K562 (cell line): ENCODE data around the gene TGM5. TPM values are rescaled to one million over a fixed set of nuclear protein-coding genes. Genes with fewer than 3 reads are reported as not detected.

Experiments
- CCAR2 ChIP-seq: fragments of 200-400 bp; formaldehyde crosslinking; IDR thresholded peaks from 2 replicates; pipeline ENCODE4 v1.6.1; 2017; ENCODE audit warnings: mild to moderate bottlenecking, low read depth, low read length
- CXXC5 ChIP-seq: fragments of 250-450 bp; sonication (Bioruptor Pico); IDR thresholded peaks from 2 replicates; pipeline ENCODE4 v1.8.0; 2022; ENCODE audit warnings: inconsistent platforms, mild to moderate bottlenecking, moderate library complexity
- EP400 ChIP-seq: fragments of 450-650 bp; IDR thresholded peaks from 2 replicates; pipeline ENCODE4 v1.6.1; 2017; ENCODE audit warnings: antibody characterized with exemption, mild to moderate bottlenecking, moderate library complexity
- EZH2 ChIP-seq: IDR thresholded peaks from 2 replicates; pipeline ENCODE4 v1.6.1; 2012; ENCODE audit warnings: low read depth, mild to moderate bottlenecking, inconsistent platforms, low read length, borderline replicate concordance
- FOXP1 ChIP-seq: sonication (generic); formaldehyde crosslinking; IDR thresholded peaks from 2 replicates; pipeline ENCODE4 v1.8.0; 2022; ENCODE audit warnings: mild to moderate bottlenecking, missing genetic modification reagents
- GTF2F1 ChIP-seq: IDR thresholded peaks from 2 replicates; pipeline ENCODE4 v1.6.1; 2011; ENCODE audit warnings: low read depth, low read length, improper control_type of control experiment
- HDAC2 ChIP-seq: fragments of 450-650 bp; IDR thresholded peaks from 2 replicates; pipeline ENCODE4 v1.6.1; 2016; ENCODE audit warnings: mild to moderate bottlenecking
- LEF1 ChIP-seq: fragments of 450-650 bp; IDR thresholded peaks from 2 replicates; pipeline ENCODE4 v1.6.1; 2016; ENCODE audit warnings: mild to moderate bottlenecking
- MBD1 ChIP-seq: fragments of 250-450 bp; sonication (Bioruptor Pico); IDR thresholded peaks from 2 replicates; pipeline ENCODE4 v1.8.0; 2022; ENCODE audit warnings: inconsistent platforms
- NR0B1 ChIP-seq: fragments of 450-650 bp; IDR thresholded peaks from one replicate; pipeline ENCODE4 v1.6.1; 2018; ENCODE audit warnings: mild to moderate bottlenecking, moderate library complexity; ENCODE audit not compliant: partially characterized antibody
- NRF1 ChIP-seq, 2 experiments: fragments of 450-650 bp; IDR thresholded peaks in 1 of 2; conservative IDR thresholded peaks in 1 of 2; 2 replicates each; pipeline ENCODE4 v1.6.1; 2014; ENCODE audit warnings: mild to moderate bottlenecking in 2 of 2
- SIRT6 ChIP-seq: IDR thresholded peaks from one replicate; pipeline ENCODE4 v1.6.1; 2012; ENCODE audit warnings: low read depth, mild to moderate bottlenecking, control low read depth, inconsistent platforms, low read length, moderate library complexity
- SRSF3 ChIP-seq: fragments of 200-400 bp; formaldehyde crosslinking; IDR thresholded peaks from 2 replicates; pipeline ENCODE4 v1.6.1; 2016; ENCODE audit warnings: mild to moderate bottlenecking, low read length, moderate library complexity; ENCODE audit not compliant: insufficient read depth
- TARDBP ChIP-seq: fragments of 450-650 bp; IDR thresholded peaks from 2 replicates; pipeline ENCODE4 v1.6.1; 2016
- ZBTB34 ChIP-seq: fragments of 250-450 bp; sonication (Bioruptor Pico); IDR thresholded peaks from 2 replicates; pipeline ENCODE4 v1.8.0; 2021; ENCODE audit warnings: mild to moderate bottlenecking, moderate library complexity
- ZC3H4 ChIP-seq: sonication (generic); formaldehyde crosslinking; IDR thresholded peaks from 2 replicates; pipeline ENCODE4 v1.9.0; 2021; ENCODE audit warnings: missing genetic modification reagents, borderline replicate concordance
- ZC3H8 ChIP-seq: fragments of 450-650 bp; IDR thresholded peaks from 2 replicates; pipeline ENCODE4 v1.6.1; 2017
- ZNF41 ChIP-seq: fragments of 250-450 bp; sonication (Bioruptor Pico); conservative IDR thresholded peaks from 2 replicates; pipeline ENCODE4 v1.4.0; 2020; ENCODE audit warnings: mild to moderate bottlenecking
- ZNF695 ChIP-seq: fragments of 450-650 bp; formaldehyde crosslinking; IDR thresholded peaks from 2 replicates; pipeline ENCODE4 v1.4.0; 2020; ENCODE audit warnings: mild to moderate bottlenecking, moderate library complexity
- ZNF778 ChIP-seq: fragments of 450-650 bp; formaldehyde crosslinking; IDR thresholded peaks from 2 replicates; pipeline ENCODE4 v1.4.0; 2020; ENCODE audit warnings: mild to moderate bottlenecking, moderate library complexity
- polyA plus RNA-seq, 8 experiments: library from polyadenylated mRNA; depleted of rRNA in 4 of 8; stranded (reverse) in 5 of 8; unstranded in 3 of 8; fragments of >200 nt; fragmentation: Nextera tagmentation in 2 of 8; fragmentation: Illumina TruSeq in 1 of 8; extraction: Ambion mirVana in 2 of 8; extraction: Trizol in 1 of 8; gene quantifications; 2 replicates each; pipeline versions ENCODE4 v1.2.1 to v1.2.3, GENCODE V29; 2011 to 2014; ENCODE audit warnings: inconsistent platforms in 1 of 8, missing spikeins in 1 of 8
- total RNA-seq, 7 experiments: library from RNA; depleted of rRNA in 6 of 7; stranded (reverse); fragments of >200 nt in 6 of 7; fragmentation: Illumina TruSeq in 2 of 7; extraction: Trizol in 2 of 7; gene quantifications; 2 replicates each; pipeline versions ENCODE4 v1.2.1 to v1.2.3, GENCODE V29; 2011 to 2021; ENCODE audit warnings: low replicate concordance in 1 of 7
- TF ChIP-seq, protein P1 (sequence below), 2 experiments: fragments of 450-650 bp in 1 of 2; IDR thresholded peaks; 2 replicates each; pipeline ENCODE4 v1.6.1; 2011 to 2017; ENCODE audit warnings: low read depth in 2 of 2, antibody characterized with exemption in 1 of 2, borderline replicate concordance in 1 of 2, low read length in 1 of 2, mild to moderate bottlenecking in 1 of 2, mixed read lengths in 1 of 2; ENCODE audit not compliant: control insufficient read depth in 1 of 2

Gene TGM5
- total and polyA plus RNA-seq, 9 of the 15 experiments (the other 6 are each of a cell fraction or from before 2014, with no cell fraction given): 0.03 to 0.10 (median 0.07) TPM; not detected in 6

DNA sequence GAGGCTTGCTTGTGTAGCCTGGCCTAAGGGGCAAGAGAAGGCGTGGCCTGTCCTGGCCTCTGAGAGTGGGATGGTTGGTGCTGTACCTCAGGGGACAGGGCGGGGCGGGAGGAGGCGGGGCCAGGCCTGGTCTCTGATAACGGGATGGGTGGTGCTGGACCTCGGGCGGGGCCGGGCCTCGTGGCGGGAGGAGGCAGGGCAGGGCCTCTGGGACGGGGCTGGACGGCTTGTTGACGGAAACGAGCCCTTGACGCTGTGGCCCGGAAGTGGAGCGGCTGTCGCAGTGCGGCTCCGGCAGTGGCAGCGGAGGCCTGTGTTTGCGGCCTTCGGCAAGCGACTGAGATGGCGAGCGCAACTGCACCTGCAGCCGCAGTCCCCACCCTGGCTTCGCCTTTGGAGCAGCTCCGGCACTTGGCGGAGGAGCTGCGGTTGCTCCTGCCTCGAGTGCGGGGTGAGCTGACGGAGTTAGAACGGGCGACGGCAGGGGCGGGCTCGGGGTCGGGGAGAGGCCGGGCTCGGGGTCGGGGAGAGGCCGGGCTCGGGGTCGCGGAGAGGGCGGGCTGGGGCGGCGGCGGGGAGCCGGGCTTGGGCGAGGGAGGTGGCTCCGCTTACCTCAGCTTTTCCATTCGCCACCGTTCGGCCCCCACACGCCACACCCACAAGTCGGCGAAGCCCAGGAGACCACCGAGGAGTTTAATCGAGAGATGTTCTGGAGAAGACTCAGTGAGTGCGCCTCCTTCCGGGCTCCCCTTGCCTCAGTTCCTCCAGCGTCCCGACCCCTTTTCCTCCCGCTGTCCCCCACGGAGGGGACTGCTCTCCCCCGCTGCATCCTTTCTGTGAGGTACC is 81.3 kb downstream of the TGM5 start, which contains the start of gene CCNDBP1 (continued):
- TF ChIP-seq ZNF778 (CRISPR knock-in tag): no peak
- TF ChIP-seq ZBTB34 (CRISPR knock-in tag): no peak
- no peak for TF ChIP-seq SIRT6
- TF ChIP-seq EZH2: no peak
- no peak for TF ChIP-seq NR0B1
- no peak for TF ChIP-seq ZC3H8
- peak; percentile 38; the same call in 1 of the 2 replicates for TF ChIP-seq HDAC2
- TF ChIP-seq NRF1 (conservative IDR thresholded peaks at IDR 0.05 in 1 of 2, IDR thresholded peaks at IDR 0.05 in 1 of 2): peak in 1 of 2 experiments; percentile 59; a peak in 2 of 4 replicates
- TF ChIP-seq ZNF41 (CRISPR knock-in tag): 0 out of 2 replicates have a peak, but pooled peaks have one; percentile 39
- no peak for TF ChIP-seq LEF1
- TF ChIP-seq EP400: peak; percentile 91
- no peak; the same call in 1 of the 2 replicates for TF ChIP-seq GTF2F1
- TF ChIP-seq, protein P1, sequence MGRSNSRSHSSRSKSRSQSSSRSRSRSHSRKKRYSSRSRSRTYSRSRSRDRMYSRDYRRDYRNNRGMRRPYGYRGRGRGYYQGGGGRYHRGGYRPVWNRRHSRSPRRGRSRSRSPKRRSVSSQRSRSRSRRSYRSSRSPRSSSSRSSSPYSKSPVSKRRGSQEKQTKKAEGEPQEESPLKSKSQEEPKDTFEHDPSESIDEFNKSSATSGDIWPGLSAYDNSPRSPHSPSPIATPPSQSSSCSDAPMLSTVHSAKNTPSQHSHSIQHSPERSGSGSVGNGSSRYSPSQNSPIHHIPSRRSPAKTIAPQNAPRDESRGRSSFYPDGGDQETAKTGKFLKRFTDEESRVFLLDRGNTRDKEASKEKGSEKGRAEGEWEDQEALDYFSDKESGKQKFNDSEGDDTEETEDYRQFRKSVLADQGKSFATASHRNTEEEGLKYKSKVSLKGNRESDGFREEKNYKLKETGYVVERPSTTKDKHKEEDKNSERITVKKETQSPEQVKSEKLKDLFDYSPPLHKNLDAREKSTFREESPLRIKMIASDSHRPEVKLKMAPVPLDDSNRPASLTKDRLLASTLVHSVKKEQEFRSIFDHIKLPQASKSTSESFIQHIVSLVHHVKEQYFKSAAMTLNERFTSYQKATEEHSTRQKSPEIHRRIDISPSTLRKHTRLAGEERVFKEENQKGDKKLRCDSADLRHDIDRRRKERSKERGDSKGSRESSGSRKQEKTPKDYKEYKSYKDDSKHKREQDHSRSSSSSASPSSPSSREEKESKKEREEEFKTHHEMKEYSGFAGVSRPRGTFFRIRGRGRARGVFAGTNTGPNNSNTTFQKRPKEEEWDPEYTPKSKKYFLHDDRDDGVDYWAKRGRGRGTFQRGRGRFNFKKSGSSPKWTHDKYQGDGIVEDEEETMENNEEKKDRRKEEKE (IDR thresholded peaks at IDR 0.05; ENCODE audit: borderline replicate concordance in 1 of 2, control insufficient read depth in 1 of 2, low read depth in 2 of 2, low read length in 1 of 2): no peak
- TF ChIP-seq CCAR2: no peak
- TF ChIP-seq ZC3H4 (CRISPR knock-in tag): peak; percentile 10; the same call in 1 of the 2 replicates
- no peak for TF ChIP-seq TARDBP
- TF ChIP-seq ZNF695: no peak
- TF ChIP-seq MBD1 (CRISPR knock-in tag): no peak
- TF ChIP-seq FOXP1 (CRISPR knock-in tag): peak; percentile 63; the same call in 1 of the 2 replicates
- no peak for TF ChIP-seq SRSF3
- peak; percentile 92 for TF ChIP-seq CXXC5 (CRISPR knock-in tag)
